Endometrial microvascular endothelial cells (primary cell): Measurements from ENCODE around the gene CASQ1. TPM values are rescaled to one million over a fixed set of nuclear protein-coding genes. Genes with fewer than 3 reads are reported as not detected.

Experiments used
- in situ Hi-C: cut with HindIII; loops from 2 replicates; pipeline ENCODE4 v1.10.0; 2017; ENCODE audit warnings: low sequenced_read_pairs, low pct_unique_long_range_greater_than_20kb; ENCODE audit errors: inconsistent ontology term
- total RNA-seq: library from RNA; depleted of rRNA; stranded (reverse); fragments of >200 nt; gene quantifications from one replicate; pipeline ENCODE4 v1.2.3, GENCODE V29; 2015; ENCODE audit errors: inconsistent ontology term

Gene CASQ1
- total RNA-seq, 1 donor from 2014 or later: 0.09 TPM

DNA sequence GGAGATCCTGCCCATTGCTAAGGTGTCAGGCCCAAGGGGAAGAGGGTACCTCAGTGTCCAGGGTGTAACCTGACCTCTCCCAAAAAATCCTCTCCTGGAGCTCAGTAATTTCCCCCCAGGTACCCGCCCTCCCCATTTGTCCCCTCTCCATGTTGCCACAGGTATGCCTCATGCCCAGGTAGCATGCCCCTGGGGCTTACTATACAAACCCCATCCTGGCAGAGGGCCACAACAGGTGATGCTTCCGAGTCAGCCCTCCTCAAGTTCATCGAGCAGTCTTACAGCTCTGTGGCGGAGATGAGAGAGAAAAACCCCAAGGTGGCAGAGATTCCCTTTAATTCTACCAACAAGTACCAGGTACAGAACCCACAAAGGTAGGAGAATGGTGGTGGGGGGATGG is 23.3 kb upstream of the CASQ1 start:
- in situ Hi-C loops: no loop called here

DNA sequence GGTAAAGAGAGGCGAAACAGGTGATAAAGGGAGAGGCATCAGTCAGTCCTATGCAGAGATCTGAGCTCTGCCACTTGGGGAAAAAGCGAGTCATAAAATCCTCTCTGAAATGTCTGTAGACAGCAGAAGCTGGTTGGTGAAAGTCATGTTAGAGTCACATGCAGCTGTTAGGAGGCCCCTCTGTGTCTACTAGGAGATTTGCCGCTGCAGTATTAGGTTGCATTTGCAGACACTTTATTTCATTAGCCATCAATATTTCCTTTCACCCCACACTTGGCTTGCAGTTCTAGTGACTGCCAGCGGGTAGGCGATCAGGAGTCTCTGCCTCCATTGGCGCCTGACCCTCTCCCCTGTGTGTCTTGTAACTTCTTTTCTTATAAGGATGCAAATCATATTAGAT is 22.8 kb upstream of the CASQ1 start:
- in situ Hi-C loops: no loop called here

DNA sequence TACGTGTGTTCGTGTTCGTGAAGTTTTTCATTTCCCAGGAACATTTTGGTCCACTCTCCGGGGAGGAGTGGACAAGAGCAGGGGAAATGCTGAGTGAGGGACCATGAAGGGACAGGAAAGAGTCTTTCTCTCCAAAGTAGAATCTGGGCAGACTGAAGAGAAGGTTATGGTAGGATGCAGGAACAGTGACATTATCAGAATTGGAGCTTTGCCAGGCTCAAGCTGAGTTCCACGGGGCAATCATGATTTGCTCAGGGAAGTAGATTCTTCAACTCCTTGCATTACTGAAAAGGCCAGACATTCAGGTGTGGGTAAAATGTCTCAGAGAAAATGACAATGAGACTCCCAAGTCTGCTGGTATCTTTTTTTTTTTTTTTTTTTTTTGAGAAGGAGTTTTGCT is 22.4 kb upstream of the CASQ1 start:
- in situ Hi-C loops: no loop called here

DNA sequence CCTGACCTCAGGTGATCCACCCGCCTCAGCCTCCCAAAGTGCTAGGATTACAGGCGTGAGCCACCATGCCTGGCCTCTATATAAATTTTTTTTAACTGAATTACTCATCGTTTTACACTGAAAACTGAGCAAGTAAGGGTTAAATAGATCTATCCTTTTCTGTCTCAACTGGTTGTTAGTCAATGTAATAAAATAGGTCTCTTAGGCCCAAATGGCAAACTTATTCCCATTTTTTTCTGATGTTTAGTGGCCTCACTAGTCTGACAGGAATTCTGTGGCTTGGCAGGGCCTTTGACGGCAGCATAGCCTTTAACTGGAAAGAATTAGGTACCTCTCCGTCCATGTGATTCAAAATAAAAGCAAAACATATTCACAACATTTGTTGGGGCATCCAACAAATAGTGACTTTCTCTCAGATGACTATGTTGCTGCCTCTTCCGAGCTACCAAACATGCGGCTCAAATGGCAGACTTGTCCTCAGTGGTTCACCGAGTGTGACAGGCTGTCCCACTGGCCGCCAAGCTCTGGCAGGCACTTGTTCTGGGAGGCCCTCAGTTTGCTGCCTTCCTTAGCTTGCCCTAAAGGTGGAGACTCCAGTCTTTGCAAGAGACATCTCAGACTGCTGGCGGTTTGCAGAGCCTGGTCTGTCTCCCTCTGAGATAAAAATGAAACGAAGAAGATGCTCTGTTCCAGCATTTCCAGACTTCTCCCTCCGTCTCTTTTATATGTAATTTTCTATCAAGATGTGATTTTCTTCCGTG is 21.6 kb upstream of the CASQ1 start:
- in situ Hi-C loops: no loop called here

DNA sequence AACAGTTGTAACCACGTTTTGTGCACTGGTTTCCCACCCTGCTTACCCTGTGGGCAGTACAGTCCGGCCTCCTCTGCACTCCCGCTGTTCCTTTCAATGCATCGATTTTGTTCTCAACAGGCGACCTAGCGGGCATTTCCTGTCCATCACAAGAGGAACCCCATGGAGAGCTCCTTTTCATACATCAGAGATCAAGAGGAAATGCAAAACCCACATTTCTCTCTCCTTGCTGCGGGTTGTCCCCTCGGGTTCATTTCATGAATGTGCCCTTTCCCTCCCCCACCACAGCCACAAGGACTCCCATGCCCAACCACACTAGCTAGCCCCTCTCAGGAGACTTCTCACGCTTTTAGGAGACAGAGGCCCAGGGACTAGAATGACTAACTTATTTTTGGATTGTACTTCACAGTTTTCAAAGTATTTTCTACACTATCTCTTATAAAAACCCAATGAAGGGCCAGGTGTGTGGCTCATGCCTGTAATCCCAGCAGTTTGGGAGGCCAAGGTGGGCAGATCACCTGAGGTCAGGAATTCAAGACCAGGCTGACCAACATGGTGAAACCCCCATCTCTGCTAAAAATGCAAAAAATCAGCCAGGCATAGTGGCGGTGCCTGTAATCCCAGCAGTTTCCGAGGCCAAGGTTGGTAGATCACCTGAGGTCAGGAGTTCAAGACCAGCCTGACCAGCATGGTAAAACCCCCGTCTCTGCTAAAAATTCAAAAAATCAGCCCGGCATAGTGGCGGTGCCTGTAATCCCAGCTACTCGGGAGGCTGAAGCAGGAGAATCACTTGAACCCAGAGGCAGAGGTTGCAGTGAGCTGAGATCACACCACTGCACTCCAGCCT is 20.6 kb upstream of the CASQ1 start:
- in situ Hi-C loops: no loop called here

DNA sequence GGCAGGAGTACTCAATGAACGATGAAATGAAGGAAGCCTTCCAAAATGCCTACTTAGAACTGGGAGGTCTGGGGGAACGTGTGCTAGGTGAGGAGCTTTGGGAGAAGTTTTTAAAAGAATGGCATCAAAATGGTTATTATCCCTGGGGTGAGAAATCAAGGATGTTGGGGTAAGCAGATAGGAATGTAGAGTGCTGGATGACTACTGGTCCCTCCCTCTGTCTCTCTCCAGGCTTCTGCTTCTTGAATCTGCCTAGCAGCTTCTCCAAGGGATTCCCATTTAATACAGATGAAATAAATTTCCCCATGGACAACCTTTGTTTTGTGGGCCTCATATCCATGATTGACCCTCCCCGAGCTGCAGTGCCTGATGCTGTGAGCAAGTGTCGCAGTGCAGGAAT is 19.0 kb upstream of the CASQ1 start:
- in situ Hi-C loops: no loop called here

DNA sequence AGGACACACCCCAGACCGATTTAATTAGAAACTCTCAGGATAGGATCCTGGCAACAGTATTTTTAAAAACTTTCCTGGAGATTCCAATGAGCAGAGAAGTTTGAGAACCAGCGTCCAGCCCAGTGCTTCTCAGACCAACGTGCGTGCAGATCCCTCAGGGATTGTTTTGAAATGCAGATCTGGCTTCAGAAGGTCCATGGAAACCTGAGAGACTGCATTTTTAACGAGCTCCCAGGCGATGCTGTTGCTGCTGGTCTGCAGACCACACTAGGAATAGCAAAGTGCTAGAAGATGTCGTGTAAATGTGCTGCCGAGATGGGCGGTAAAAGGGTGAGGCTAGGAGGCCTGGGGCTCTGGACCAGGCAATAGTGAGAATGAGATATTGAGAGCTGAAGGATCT is 18.4 kb upstream of the CASQ1 start:
- in situ Hi-C loops: no loop called here

DNA sequence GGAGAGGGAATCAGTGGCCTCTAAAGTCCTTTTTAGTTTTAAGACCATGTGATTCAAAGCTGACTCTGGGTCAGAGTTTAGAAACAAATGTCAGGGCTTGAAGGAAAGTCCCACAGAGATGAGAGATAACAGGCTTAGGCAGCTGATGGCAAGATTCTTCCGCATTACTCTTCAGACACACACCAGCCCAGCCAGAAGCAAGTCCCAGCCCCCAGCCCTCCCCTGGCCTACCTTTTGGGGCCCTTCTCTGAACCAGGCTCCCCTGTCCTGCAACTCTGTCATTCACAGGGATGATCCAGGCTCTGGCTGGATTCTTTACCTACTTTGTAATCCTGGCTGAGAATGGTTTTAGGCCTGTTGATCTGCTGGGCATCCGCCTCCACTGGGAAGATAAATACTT is 13.1 kb upstream of the CASQ1 start:
- in situ Hi-C loops: no loop called here

DNA sequence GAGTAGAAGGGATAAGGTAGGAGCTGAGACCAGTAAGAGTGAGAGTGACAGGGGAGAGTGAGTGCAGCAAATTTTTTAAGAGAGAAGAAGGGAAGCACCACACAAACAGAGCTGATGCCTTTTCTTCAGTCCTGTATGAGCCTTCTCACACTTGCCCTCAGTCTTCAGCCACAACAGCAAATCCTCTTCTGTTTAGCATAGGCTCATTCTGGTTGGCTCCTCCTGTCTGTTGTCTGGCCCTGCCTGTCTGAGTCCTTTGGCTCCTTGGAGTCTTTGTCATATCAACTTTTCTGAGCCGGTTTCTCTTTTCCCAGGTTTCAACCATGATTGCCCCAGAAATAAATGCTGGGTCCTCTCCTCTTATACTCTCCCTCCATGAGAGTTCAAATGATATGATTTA is 12.7 kb upstream of the CASQ1 start:
- in situ Hi-C loops: no loop called here

DNA sequence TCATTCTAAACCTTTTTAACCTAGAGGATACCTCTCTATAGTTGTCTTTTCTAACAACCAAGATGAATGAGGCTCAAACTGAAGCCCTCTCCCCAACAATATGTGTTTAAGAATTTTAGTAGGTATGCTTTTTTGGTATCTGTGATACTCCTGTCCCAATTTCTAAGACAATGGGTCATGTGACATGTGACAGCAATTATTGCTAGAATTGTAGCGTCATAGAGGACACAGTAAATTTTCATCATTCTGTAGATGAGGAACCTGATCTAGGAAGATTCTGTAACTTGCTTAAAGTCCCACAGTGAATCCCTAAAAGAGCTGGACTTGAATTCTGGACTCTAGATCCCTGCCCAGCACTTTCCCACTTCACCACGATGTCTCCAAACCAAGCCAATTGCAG is 11.6 kb upstream of the CASQ1 start:
- in situ Hi-C loops: no loop called here

DNA sequence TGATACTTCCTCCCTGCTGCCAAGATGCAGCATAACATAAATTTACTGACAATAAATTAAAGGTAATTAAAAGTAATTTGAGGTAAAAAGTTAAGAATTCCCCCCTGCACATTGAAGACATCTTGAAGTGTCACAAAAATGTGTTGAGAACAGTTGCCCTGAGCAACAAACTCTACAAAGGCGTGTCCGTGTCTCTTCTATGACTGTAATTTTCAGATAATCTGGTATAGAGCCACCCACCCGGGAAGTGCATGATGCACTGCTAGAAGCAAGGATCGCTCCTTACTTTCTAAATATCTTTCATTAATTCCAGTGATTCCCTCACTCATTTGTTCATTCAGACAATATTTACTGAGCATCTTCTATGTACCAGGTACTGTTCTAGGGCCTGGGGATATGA is 11.0 kb upstream of the CASQ1 start:
- in situ Hi-C loops: no loop called here

DNA sequence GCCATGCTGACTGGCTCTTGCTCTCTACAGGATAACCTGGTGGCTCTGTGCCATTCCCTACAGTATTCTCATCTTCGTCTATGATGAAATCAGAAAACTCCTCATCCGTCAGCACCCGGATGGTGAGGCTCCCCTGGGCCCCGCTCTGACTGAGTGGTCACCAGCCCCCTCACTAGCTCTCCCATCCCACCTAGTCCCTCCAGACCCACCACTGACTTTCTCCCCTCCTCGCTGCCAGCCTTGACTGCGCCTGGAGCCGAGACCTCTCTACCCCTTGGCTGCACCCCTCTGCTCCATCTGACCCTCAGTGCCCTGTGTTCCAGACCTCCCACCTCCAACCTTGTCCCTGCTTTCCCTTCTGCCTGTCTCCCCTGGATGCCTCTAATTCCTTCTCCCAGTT is 4.1 kb upstream of the CASQ1 start:
- in situ Hi-C loops: no loop called here

DNA sequence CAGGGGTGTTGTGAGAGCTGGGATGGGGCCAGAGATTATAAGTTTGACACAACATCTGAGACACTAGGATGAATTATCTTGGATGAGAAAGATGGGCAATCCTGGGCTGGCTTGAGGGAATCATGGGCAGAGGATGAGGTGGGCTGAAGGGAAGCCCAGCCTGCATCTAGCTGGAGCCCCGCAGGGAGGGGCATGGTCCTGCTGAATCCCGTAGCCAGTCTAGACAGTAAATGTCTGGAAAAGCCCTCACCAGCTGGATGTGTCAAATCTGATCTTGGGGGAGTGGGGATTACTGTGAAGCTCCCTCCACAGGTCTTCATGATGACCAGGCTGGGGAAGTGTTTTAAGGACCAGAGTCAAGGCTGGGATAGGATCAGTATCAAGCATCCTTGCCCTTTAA is 3.6 kb upstream of the CASQ1 start:
- in situ Hi-C loops: no loop called here

DNA sequence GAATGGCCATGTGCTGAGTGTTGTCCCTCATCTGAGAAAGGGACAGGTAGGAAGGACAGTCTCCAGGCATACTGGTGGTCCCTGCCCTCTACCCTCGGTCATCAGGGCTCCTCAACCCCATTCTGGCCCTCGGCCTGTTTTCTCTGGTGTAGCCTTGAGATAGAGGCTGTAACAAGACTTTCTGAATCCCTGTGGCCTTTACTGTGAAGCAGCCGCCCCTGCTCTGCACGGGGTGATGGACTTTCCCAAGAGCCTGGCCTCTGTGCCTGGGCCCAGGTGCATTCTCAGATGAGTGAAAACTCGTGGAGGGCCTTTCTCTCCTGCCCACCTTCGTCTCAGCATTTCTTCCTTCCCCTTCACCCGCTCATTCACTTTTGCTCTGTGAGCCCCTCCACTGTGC is 3.0 kb upstream of the CASQ1 start:
- in situ Hi-C loops: no loop called here

DNA sequence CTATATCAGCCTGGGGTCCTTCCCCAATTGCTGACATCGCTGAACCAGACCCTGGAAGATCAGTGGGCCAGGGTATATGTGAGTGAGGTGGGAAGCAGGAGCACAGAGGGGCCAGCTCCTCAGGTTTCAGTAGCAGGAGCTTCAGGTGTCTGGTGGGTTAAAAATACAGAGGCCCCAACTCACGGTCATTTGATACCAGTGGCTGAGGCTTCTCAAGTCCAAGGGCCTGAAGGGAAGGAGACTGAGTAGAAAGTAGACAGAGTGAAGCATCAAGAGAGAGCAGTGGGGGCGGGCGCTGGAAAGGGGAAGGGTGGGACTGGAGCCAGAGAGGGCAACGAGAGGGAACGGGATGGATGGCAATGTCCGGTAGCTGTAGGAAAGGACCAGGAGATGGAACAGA is 2.0 kb upstream of the CASQ1 start:
- in situ Hi-C loops: no loop called here

DNA sequence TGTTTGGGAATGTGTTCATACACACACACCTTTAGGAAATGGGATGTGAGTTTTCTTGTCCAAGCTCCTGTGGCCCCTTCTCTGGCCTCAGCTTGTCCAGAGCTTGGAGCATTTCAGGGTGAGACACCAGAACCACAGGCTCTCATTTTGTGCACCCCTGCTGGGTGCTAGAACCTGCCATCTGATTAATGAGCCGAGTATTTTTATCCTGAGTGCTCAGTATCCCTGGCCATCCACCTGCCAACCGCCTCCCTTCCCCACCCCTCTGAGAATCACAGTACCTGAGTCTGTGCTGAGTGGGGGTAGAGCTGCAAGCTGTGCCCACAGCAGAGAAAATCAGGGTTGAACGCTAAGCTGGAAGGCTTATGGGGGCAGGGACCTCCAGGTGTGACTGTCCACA is 1.4 kb downstream of the CASQ1 start:
- in situ Hi-C loops: no loop called here

DNA sequence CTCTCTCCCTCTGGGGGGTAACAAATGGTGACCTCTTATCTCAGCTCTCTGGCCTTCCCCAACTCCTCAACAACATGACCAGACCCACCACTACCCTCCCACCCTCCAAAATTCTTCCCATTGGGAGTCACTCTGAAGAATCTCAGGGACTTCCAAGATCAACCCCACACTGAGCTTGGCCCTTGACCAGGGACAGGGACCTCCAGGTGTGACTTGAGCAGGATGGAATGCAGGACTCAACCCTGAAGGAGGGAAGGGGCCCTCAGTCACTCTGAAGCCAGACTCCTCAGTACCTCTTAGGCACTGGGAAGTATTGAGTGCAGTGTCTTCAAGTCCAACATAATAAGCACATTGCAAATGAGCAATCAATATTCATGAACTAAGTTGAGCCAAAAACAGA is 1.9 kb downstream of the CASQ1 start:
- in situ Hi-C loops: no loop called here

DNA sequence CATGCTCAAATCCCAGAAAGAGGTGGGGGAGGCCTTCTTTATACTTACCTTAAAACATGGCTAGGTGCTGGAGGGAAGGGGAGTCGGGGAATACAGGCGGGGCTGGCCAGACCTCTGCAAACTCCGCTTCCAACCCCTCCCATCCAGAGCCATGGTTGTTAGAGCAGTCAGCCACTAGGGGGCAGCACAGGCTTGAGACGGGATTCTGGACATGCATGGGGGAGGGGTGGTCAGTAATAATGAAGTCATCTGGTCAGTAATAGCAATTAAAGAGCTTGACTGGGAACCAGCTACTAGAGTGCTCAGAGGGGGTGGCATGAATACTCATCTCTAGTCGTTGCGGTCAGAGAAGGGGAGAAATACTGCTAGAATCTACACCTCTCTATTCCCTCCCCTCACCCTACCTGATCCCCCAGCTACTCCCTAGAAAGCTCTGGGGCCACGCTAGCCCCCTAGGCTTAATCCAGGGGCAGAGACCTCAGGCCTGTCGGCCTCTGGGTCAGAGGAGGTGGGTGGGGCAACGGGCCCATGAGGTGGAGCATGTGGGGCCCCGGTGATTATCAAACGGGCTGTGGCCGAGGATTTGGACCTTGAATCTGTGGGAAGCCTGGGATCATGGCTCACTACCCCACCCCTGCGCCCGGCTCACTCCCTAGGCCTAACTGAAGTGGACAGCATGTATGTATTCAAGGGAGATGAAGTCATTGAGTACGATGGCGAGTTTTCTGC is 2.9 kb downstream of the CASQ1 start:
- in situ Hi-C loops: no loop called here

DNA sequence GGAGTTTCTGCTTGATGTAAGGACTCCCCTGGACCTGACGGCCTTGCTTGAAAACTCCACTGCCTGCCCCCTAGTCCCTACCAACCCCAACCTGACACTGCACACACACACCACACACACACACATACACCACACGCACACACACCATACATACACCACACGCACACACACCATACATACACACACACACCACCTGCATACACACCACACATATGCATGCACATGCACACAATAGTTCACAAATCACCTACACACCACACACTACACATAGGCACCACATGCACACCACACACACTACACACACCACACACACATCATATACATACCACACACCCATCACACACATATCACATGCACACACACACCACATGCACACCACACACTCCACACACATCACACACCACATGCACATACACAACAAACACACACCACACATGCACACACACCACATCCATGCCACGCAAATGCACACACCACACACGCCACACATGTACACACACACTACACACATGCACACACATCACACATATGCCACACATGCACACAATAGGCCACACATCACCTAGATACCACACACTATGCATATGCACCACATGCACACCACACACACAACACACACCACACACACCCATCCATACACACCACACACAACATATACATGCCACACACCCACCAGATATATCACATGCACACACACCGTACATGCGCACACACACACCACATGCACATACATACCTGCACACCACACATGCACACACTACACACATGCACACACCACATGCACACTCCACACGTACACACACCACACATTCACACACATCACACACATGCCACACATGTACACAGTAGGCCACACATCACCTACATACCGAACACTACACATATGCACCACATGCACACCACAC is 3.7 kb downstream of the CASQ1 start:
- in situ Hi-C loops: no loop called here
